Neuronal stem cell (in vitro differentiated cells): ENCODE results near the gene ESPN.

Experiments used
- DNase-seq: peaks from one replicate; pipeline ENCODE4 v3.0.0-alpha.2; 2013; ENCODE audit warnings: low spot score
- H2AFZ ChIP-seq: one replicate; pipeline ENCODE4 v1.6.1; 2013; ENCODE audit warnings: mild to moderate bottlenecking, low read length, inconsistent platforms
- H2AK5ac ChIP-seq: 2 replicates; pipeline ENCODE4 v1.6.1; 2013; ENCODE audit warnings: low read depth, mild to moderate bottlenecking, inconsistent platforms, low read length, moderate library complexity, mixed read lengths
- H2BK120ac ChIP-seq: 2 replicates; pipeline ENCODE4 v1.6.1; 2013; ENCODE audit warnings: low read depth, mild to moderate bottlenecking, inconsistent platforms, low read length, moderate library complexity, mixed read lengths
- H2BK12ac ChIP-seq: one replicate; pipeline ENCODE4 v1.6.1; 2013; ENCODE audit warnings: low read length, inconsistent platforms
- H2BK15ac ChIP-seq: 2 replicates; pipeline ENCODE4 v1.6.1; 2013; ENCODE audit warnings: mild to moderate bottlenecking, low read length, inconsistent platforms, mixed read lengths
- H2BK5ac ChIP-seq: one replicate; pipeline ENCODE4 v1.6.1; 2013; ENCODE audit warnings: inconsistent platforms, mild to moderate bottlenecking, low read length, moderate library complexity
- H3K14ac ChIP-seq: one replicate; pipeline ENCODE4 v1.6.1; 2013; ENCODE audit warnings: low read length, inconsistent platforms
- H3K18ac ChIP-seq: 2 replicates; pipeline ENCODE4 v1.6.1; 2013; ENCODE audit warnings: low read length, inconsistent platforms
- H3K23ac ChIP-seq: 2 replicates; pipeline ENCODE4 v1.6.1; 2013; ENCODE audit warnings: low read depth, mild to moderate bottlenecking, mixed read lengths, low read length, inconsistent platforms; ENCODE audit not compliant: poor library complexity
- H3K27ac ChIP-seq: replicated peaks from 3 replicates; pipeline ENCODE4 v1.5.1; 2013; ENCODE audit warnings: low read length, inconsistent platforms
- H3K27me3 ChIP-seq, 3 experiments: 2 replicates each; pipeline ENCODE4 v1.6.1; 2013; ENCODE audit warnings: low read length in 3 of 3, mild to moderate bottlenecking in 2 of 3, inconsistent platforms in 1 of 3, low read depth in 1 of 3, mixed read lengths in 1 of 3, moderate library complexity in 1 of 3; ENCODE audit not compliant: control insufficient read depth in 3 of 3, insufficient read depth in 3 of 3
- H3K36me3 ChIP-seq, 2 donors: replicated peaks in 1 of 2; 2 replicates each; pipeline ENCODE4 v1.6.1; 2013; ENCODE audit warnings: low read length in 2 of 2; ENCODE audit not compliant: control insufficient read depth in 2 of 2, insufficient read depth in 2 of 2
- H3K4ac ChIP-seq: 2 replicates; pipeline ENCODE4 v1.6.1; 2013; ENCODE audit warnings: inconsistent platforms, mild to moderate bottlenecking, low read length, moderate library complexity
- H3K4me1 ChIP-seq, 2 donors: 1 replicate in 1 of 2; 2 replicates in 1 of 2; pipeline ENCODE4 v1.6.1; 2013; ENCODE audit warnings: low read length in 2 of 2, low read depth in 1 of 2; ENCODE audit not compliant: control insufficient read depth in 2 of 2, insufficient read depth in 1 of 2
- H3K4me2 ChIP-seq: one replicate; pipeline ENCODE4 v1.6.1; 2013; ENCODE audit warnings: mild to moderate bottlenecking, low read length, inconsistent platforms; ENCODE audit not compliant: insufficient read depth, poor library complexity, severe bottlenecking
- H3K4me3 ChIP-seq, 2 donors: 2 replicates each; pipeline ENCODE4 v1.5.1; 2013; ENCODE audit warnings: low read length in 2 of 2, mild to moderate bottlenecking in 2 of 2, inconsistent platforms in 1 of 2, moderate library complexity in 1 of 2
- H3K79me1 ChIP-seq: one replicate; pipeline ENCODE4 v1.6.1; 2013; ENCODE audit warnings: low read depth, mild to moderate bottlenecking, inconsistent platforms, low read length, moderate library complexity
- H3K9ac ChIP-seq: one replicate; pipeline ENCODE4 v1.6.1; 2013; ENCODE audit warnings: mild to moderate bottlenecking, low read depth, low read length, inconsistent platforms; ENCODE audit not compliant: poor library complexity
- H3K9me3 ChIP-seq, 2 donors: replicated peaks in 1 of 2; 2 replicates each; pipeline versions ENCODE3 to v1.6.1; 2013; ENCODE audit warnings: low read length in 2 of 2, mild to moderate bottlenecking in 2 of 2, inconsistent platforms in 1 of 2, low read depth in 1 of 2, mixed read lengths in 1 of 2, moderate library complexity in 1 of 2; ENCODE audit not compliant: control insufficient read depth in 2 of 2, insufficient read depth in 1 of 2
- H4K8ac ChIP-seq: one replicate; pipeline ENCODE4 v1.6.1; 2013; ENCODE audit warnings: low read depth, mild to moderate bottlenecking, inconsistent platforms, low read length, moderate library complexity
- H4K91ac ChIP-seq: one replicate; pipeline ENCODE4 v1.6.1; 2013; ENCODE audit warnings: low read length, low read depth, mild to moderate bottlenecking, inconsistent platforms; ENCODE audit not compliant: poor library complexity
- WGBS, 2 donors: extraction: QIAGEN DNeasy Blood & Tissue Kit; methylation state at CpG; one replicate each; pipeline ENCODE4 v1.1.7; 2013; ENCODE audit warnings: missing lambda C conversion rate in 2 of 2, mixed read lengths in 1 of 2; ENCODE audit not compliant: insufficient read length in 2 of 2, insufficient replicate concordance in 1 of 2; ENCODE audit errors: extremely low coverage in 2 of 2; 5-methylcytosine and 5-hydroxymethylcytosine counted together

Gene ESPN

DNA sequence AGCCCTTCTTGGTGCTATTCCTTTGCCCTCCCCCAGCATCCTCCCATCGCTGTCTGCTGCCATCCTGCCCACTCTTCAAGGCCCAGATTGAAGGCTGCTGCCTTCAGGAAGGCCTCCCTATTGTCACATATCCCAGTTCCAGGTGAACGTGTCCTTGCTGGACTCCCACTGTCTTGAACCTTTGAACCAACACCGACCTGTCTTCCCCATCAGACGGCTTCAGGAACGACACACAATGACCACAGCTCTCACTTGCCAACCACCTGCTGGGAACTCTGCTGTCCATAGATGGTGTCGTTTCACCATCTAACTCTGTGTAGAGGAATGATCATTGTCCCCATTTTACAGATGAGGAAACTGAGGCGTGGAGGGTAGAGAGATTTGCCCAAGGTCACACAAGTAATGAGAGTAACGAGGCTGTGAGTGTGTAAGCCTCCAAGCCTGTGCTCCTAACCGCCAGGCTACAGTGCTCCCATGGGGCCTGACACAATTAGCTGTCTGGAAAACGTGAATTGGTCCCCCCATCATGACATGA is 76.8 kb downstream of the ESPN start:
- Histone ChIP-seq H2AFZ (no peak overlapping the region), H2BK120ac (no peak overlapping the region), H3K4me2 (no peak overlapping the region), H3K18ac (no peak overlapping the region), H3K79me1 (no peaks in the 10 kb centered on the region), H2BK12ac (no peak overlapping the region), H3K27ac (no peak overlapping the region), H2BK5ac (peak overlapping the region; percentile 75), H3K4me3 (no peak overlapping the region), H3K14ac (no peak overlapping the region), H3K9me3 (no peaks in the 10 kb centered on the region), H2BK15ac (no peak overlapping the region), H3K23ac (peak overlapping the region; percentile 16), H4K91ac (no peak overlapping the region), H4K8ac (no peak overlapping the region), H3K4ac (no peak overlapping the region), H2AK5ac (peak overlapping the region; percentile 56), H3K4me1 (peaks cover 13 to 38% of the 10 kb centered on the region in 2 donors), H3K9ac (no peak overlapping the region), H3K27me3 (peaks cover 0 to 21% (median 8%) of the 10 kb centered on the region in 3 experiments), H3K36me3 (no peaks in the 10 kb centered on the region)
- WGBS, 2 donors: no CpG with 5 or more reads among the region's 10 CpGs
- no peak for DNase-seq

DNA sequence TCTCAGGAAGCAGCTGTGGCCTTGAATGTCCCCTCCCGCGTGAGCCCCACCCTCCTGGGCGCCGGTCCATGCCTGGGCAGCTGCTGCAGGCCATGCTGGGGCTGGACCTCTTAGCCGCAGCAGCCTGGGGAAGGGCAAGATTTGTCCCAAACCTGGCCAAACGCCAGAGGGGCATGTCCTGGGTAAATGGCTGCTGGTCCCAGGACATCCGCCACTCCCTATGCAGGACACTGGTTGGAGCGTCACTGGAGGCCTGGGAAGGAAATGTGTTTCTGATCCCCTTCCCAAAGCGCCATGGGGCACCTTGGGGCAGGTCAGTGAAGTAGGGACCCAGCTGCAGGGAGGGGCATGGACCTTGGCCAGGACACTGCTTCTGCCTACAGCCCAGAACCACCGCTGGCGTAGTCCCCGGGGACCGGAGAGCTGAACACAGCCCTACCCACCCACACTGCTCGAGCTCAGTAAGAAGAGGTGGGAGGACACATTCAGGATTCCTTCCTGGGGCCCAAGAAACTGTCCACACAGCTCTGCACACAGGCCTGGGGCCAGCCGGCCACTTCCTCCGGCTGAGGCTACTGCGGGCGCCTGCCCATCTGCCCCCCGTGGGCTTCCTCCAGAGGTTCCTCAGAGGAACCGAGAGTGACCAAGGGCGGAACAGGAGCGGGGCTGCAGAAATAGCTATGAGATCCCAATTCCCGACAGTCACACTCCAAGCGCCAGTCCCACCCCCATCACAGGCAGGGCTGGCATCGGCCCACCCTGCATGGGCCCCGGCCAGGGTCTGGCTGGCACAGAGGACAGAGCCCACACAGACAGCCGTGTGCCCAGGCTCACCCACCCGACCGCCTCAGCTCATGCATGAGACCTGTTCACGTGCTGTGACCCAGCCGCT is 77.7 kb downstream of the ESPN start:
- H2BK15ac ChIP-seq: peak overlapping the region; percentile 45
- H3K14ac ChIP-seq: peak overlapping the region; percentile 42
- peak overlapping the region; percentile 76 for H2BK12ac ChIP-seq
- WGBS, 2 donors: no CpG with 5 or more reads among the region's 31 CpGs
- H3K9ac ChIP-seq: no peak overlapping the region
- H3K4me1 ChIP-seq: peaks cover 13 to 40% of the 10 kb centered on the region in 2 donors
- no peak overlapping the region for H3K27ac ChIP-seq
- no peak overlapping the region for H2BK120ac ChIP-seq
- no peak for DNase-seq
- no peak overlapping the region for H2AFZ ChIP-seq
- H4K8ac ChIP-seq: no peak overlapping the region
- no peak overlapping the region for H3K4ac ChIP-seq
- H3K18ac ChIP-seq: peak overlapping the region; percentile 77
- H3K27me3 ChIP-seq: peaks cover 0 to 21% (median 3%) of the 10 kb centered on the region in 3 experiments
- H3K36me3 ChIP-seq: no peaks in the 10 kb centered on the region
- H3K4me3 ChIP-seq: no peak overlapping the region
- H3K9me3 ChIP-seq: no peaks in the 10 kb centered on the region
- H2BK5ac ChIP-seq: peak overlapping the region; percentile 75
- peak overlapping the region; percentile 62 for H2AK5ac ChIP-seq
- H4K91ac ChIP-seq: no peak overlapping the region
- peak overlapping the region; percentile 94 for H3K23ac ChIP-seq
- H3K4me2 ChIP-seq: no peak overlapping the region
- no peaks in the 10 kb centered on the region for H3K79me1 ChIP-seq

GRCh38 chr1:6503884-6504602 is 79.5 kb downstream of the ESPN start:
- no CpG with 5 or more reads among the region's 20 CpGs for WGBS, 2 donors
- peaks cover 4 to 26% of the 10 kb centered on the region in 2 donors for H3K4me1 ChIP-seq

More at GRCh38 chr1:6503884-6504602, 79.5 kb downstream of the ESPN start:
- H3K27me3 ChIP-seq: peaks cover 0 to 26% (median 0%) of the 10 kb centered on the region in 3 experiments
- H3K9ac ChIP-seq: peak overlapping the region; percentile 57
- no peak overlapping the region for H4K91ac ChIP-seq
- peak overlapping the region; percentile 25 for H3K18ac ChIP-seq
- H4K8ac ChIP-seq: peak overlapping the region; percentile 10
- H2BK15ac ChIP-seq: peak overlapping the region; percentile 84
- DNase-seq: no peak
- peak overlapping the region; percentile 86 for H2AK5ac ChIP-seq
- no peak overlapping the region for H3K4me3 ChIP-seq
- H3K9me3 ChIP-seq: no peaks in the 10 kb centered on the region
- peak overlapping the region; percentile 33 for H3K14ac ChIP-seq
- H2BK5ac ChIP-seq: peak overlapping the region; percentile 49
- H3K23ac ChIP-seq: peak overlapping the region; percentile 52
- H2AFZ ChIP-seq: no peak overlapping the region
- no peak overlapping the region for H3K4me2 ChIP-seq
- no peak overlapping the region for H2BK120ac ChIP-seq
- no peak overlapping the region for H2BK12ac ChIP-seq
- no peak overlapping the region for H3K27ac ChIP-seq
- H3K36me3 ChIP-seq: no peaks in the 10 kb centered on the region
- no peaks in the 10 kb centered on the region for H3K79me1 ChIP-seq
- H3K4ac ChIP-seq: no peak overlapping the region
